ENCODE measurements around the gene MKI67.

The MKI67 gene

DNA sequence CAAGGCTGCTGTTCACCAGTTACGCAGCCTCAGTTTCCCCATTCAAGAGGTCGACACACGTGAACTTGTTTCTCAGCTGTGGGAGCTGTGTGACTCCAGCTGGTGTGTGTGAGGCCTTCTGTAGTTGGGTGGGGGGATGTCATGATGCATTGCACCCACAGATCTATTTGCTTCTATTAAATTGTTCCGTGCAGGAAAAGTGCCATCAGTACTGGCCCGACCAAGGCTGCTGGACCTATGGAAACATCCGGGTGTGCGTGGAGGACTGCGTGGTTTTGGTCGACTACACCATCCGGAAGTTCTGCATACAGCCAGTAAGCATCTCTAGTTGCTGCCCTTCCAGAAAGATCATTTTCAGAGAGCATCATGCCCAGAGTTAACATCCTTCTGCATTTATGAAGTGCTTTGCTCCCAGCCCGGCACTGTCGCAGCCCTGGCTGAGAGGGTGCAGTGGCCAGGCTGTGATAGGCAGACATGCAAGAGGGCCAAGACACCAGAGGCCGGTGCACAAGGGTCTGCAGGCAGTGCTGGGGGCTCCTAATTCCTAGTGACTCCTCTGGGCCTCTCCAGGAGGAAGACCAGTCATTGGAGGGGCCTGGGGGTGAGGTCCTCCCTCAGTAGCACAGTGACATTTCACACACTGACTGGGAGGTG is 60.2 kb downstream of the MKI67 start:
- Histone ChIP-seq H3K9me3 (ENCODE audit: control insufficient read depth, insufficient read depth, low read length) (no peaks in the 10 kb centered on the region), H3K4me1 (ENCODE audit: insufficient read depth, low read length) (peaks cover 27% of the 10 kb centered on the region), H3K36me3 (ENCODE audit: insufficient read depth, low read length) (no peaks in the 10 kb centered on the region), H3K9ac (ENCODE audit: low read depth, low read length) (no peak overlapping the region)

GRCh38 chr10:128064970-128065580 is 61.1 kb downstream of the MKI67 start:
- Histone ChIP-seq H3K4me1 (ENCODE audit: insufficient read depth, low read length) (peaks cover 27% of the 10 kb centered on the region), H3K9me3 (ENCODE audit: control insufficient read depth, insufficient read depth, low read length) (no peaks in the 10 kb centered on the region), H3K36me3 (ENCODE audit: insufficient read depth, low read length) (no peaks in the 10 kb centered on the region), H3K9ac (ENCODE audit: low read depth, low read length) (no peak overlapping the region)

- H3K36me3 ChIP-seq (ENCODE audit: insufficient read depth, low read length) = no peaks in the 10 kb centered on the region
- no peaks in the 10 kb centered on the region for H3K9me3 ChIP-seq (ENCODE audit: control insufficient read depth, insufficient read depth, low read length)
- H3K4me1 ChIP-seq (ENCODE audit: insufficient read depth, low read length) = peaks cover 27% of the 10 kb centered on the region
- no peak overlapping the region for H3K9ac ChIP-seq (ENCODE audit: low read depth, low read length)
Observed at GRCh38 chr10:128064108-128064969, 61.9 kb downstream of the MKI67 start.

DNA sequence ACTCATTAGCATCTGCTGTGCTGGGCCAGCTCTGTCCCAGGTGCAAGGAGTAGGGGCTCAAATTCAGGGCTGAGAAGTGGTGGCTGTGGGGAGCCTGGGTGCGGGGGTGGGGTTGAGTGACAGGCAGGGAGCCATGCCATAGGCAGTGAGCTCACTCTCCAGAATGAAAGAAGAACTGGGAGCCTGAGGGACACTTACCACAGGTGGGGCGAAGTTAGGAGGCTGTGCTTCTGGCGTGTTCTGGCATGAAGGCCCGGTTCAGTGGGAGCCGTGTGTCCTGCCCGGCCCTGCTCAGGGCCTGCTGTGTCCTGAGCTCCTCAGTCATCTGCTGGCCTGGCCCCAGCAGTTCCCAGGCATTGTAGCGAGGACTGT is 62.5 kb downstream of the MKI67 start:
- Histone ChIP-seq H3K9ac (ENCODE audit: low read depth, low read length) (no peak overlapping the region), H3K36me3 (ENCODE audit: insufficient read depth, low read length) (no peaks in the 10 kb centered on the region), H3K9me3 (ENCODE audit: control insufficient read depth, insufficient read depth, low read length) (no peaks in the 10 kb centered on the region), H3K4me1 (ENCODE audit: insufficient read depth, low read length) (peaks cover 27% of the 10 kb centered on the region)

DNA sequence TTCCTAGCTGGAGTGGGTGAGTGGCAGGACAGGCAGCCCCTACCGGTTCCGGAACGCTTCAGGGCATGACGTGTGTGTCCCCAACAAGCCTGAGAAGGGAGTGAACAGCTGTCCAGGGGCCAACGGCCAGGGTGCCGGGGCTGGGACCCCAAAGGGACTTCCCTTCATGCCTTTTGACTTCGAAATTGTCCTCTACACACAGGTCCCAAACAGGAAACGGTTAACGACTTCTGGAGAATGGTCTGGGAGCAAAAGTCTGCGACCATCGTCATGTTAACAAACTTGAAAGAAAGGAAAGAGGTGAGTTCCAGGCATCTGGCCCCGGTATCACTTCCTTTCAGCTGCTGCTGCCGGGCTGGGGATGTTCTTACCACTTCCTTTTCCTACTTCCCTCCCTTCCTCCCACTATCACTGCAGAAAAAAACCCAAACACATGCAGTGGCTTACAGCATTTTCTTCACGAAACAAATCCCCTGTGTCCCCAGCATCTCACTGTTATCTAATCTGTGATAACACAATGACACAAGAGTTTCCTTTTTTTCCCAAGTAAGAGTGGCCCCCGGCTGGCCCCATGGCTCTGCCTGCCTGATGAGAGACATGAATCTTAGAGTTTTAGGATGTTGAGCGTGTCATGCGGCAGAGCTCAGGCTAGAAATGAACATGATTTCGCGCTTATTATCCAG is 63.2 kb downstream of the MKI67 start:
- Histone ChIP-seq H3K4me1 (ENCODE audit: insufficient read depth, low read length) (peaks cover 27% of the 10 kb centered on the region), H3K9me3 (ENCODE audit: control insufficient read depth, insufficient read depth, low read length) (no peaks in the 10 kb centered on the region), H3K36me3 (ENCODE audit: insufficient read depth, low read length) (no peaks in the 10 kb centered on the region), H3K9ac (ENCODE audit: low read depth, low read length) (no peak overlapping the region)

- H3K4me1 ChIP-seq (ENCODE audit: insufficient read depth, low read length) = peaks cover 27% of the 10 kb centered on the region
- H3K9me3 ChIP-seq (ENCODE audit: control insufficient read depth, insufficient read depth, low read length) = no peaks in the 10 kb centered on the region
- H3K9ac ChIP-seq (ENCODE audit: low read depth, low read length) = no peak overlapping the region
- no peaks in the 10 kb centered on the region for H3K36me3 ChIP-seq (ENCODE audit: insufficient read depth, low read length)
Observed at GRCh38 chr10:128062331-128062880, 63.8 kb downstream of the MKI67 start.

GRCh38 chr10:128061306-128062300 is 64.6 kb downstream of the MKI67 start:
- Histone ChIP-seq H3K36me3 (ENCODE audit: insufficient read depth, low read length) (no peaks in the 10 kb centered on the region), H3K9ac (ENCODE audit: low read depth, low read length) (no peak overlapping the region), H3K9me3 (ENCODE audit: control insufficient read depth, insufficient read depth, low read length) (no peaks in the 10 kb centered on the region), H3K4me1 (ENCODE audit: insufficient read depth, low read length) (peaks cover 27% of the 10 kb centered on the region)

DNA sequence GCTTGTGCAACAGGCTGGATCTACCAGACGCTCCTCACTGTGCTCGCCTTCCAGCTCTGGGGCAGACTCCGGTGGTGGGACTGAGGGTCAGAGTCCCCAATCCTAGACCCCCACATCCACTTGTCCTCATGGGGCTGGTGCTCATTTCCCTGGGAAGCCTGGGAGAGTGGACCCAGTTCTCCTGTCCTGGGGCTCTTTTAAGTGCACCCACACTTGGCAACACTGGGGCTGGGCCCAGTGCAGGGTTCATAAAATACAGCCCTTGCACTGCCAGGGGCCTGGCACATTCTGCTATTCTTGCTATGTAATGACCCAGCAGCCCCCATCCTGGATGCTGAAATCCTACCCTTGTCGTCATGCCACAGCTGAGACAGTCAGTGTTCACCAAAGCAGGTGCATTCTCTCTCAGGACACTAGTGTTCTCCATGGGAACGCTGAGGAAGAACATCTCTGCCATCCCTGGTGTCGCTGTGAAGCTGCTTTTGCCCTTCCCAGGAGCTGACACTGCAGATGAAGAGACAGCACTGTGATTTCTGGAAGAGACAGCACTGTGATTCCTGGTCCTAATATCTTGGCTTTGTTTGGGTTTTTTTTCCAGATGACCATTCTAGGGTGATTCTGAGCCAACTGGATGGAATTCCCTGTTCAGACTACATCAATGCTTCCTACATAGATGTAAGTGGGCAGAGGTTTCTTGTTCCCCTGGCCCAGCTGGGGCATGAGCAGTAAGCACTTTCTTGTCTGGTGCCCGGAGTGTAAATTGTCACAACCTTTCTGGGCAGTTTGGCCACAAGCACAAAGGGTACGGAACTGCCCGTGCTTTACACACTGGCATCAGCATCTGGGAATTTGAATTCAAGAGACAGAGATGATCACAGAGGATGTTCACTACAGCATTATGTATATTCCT is 65.6 kb downstream of the MKI67 start:
- Histone ChIP-seq H3K9ac (ENCODE audit: low read depth, low read length) (no peak overlapping the region), H3K4me1 (ENCODE audit: insufficient read depth, low read length) (peaks cover 27% of the 10 kb centered on the region), H3K36me3 (ENCODE audit: insufficient read depth, low read length) (no peaks in the 10 kb centered on the region), H3K9me3 (ENCODE audit: control insufficient read depth, insufficient read depth, low read length) (no peaks in the 10 kb centered on the region)

GRCh38 chr10:128059982-128060293 is 66.3 kb downstream of the MKI67 start:
- no peaks in the 10 kb centered on the region for H3K9me3 ChIP-seq (ENCODE audit: control insufficient read depth, insufficient read depth, low read length)
- H3K4me1 ChIP-seq (ENCODE audit: insufficient read depth, low read length) = peaks cover 27% of the 10 kb centered on the region
- H3K9ac ChIP-seq (ENCODE audit: low read depth, low read length) = no peak overlapping the region

GRCh38 chr10:128059266-128059981 is 66.8 kb downstream of the MKI67 start:
- H3K36me3 ChIP-seq (ENCODE audit: insufficient read depth, low read length) = no peaks in the 10 kb centered on the region
- peaks cover 26% of the 10 kb centered on the region for H3K4me1 ChIP-seq (ENCODE audit: insufficient read depth, low read length)

More at GRCh38 chr10:128059982-128060293, 66.3 kb downstream of the MKI67 start:
- no peaks in the 10 kb centered on the region for H3K36me3 ChIP-seq (ENCODE audit: insufficient read depth, low read length)

GRCh38 chr10:128058750-128059134 is 67.5 kb downstream of the MKI67 start:
- Histone ChIP-seq H3K4me1 (ENCODE audit: insufficient read depth, low read length) (peaks cover 19% of the 10 kb centered on the region), H3K9ac (ENCODE audit: low read depth, low read length) (no peak overlapping the region), H3K36me3 (ENCODE audit: insufficient read depth, low read length) (no peaks in the 10 kb centered on the region)

More at GRCh38 chr10:128059266-128059981, 66.8 kb downstream of the MKI67 start:
- Histone ChIP-seq H3K9me3 (ENCODE audit: control insufficient read depth, insufficient read depth, low read length) (no peaks in the 10 kb centered on the region), H3K9ac (ENCODE audit: low read depth, low read length) (no peak overlapping the region)

GRCh38 chr10:128058106-128058749 is 68.0 kb downstream of the MKI67 start:
- H3K4me1 ChIP-seq (ENCODE audit: insufficient read depth, low read length) = peaks cover 14% of the 10 kb centered on the region
- no peaks in the 10 kb centered on the region for H3K9me3 ChIP-seq (ENCODE audit: control insufficient read depth, insufficient read depth, low read length)
- H3K36me3 ChIP-seq (ENCODE audit: insufficient read depth, low read length) = no peaks in the 10 kb centered on the region
- no peak overlapping the region for H3K9ac ChIP-seq (ENCODE audit: low read depth, low read length)

More at GRCh38 chr10:128058750-128059134, 67.5 kb downstream of the MKI67 start:
- no peaks in the 10 kb centered on the region for H3K9me3 ChIP-seq (ENCODE audit: control insufficient read depth, insufficient read depth, low read length)

All from ES-I3 (cell line).